ENCODE results near the gene HADHB.
"Not testable (repeated sequence)": the region's sequence is repeated elsewhere in the genome, so short reads cannot be mapped to it uniquely, and the experiment has no call there.

HADHB gene

DNA sequence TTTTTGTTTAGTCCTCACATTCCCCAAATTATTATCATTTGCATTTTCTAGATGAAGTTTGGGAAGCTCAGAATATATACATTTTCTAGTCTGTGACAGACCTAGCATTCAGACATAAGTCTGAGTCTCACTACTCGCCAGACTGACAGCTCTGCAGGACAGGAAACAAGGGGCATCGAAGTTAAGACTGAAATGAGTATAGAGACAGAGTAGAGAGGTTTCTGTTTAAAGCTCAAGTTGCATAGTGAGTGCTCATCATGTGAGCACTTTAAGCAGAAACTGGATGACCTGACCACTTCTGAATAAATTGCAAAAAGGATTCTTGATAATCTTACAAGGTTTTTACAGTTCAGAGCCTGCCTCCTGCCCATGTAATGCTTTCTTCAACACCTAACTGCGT, 1.1 kb downstream of the HADHB start:
- DNase-seq, result no peak

DNA sequence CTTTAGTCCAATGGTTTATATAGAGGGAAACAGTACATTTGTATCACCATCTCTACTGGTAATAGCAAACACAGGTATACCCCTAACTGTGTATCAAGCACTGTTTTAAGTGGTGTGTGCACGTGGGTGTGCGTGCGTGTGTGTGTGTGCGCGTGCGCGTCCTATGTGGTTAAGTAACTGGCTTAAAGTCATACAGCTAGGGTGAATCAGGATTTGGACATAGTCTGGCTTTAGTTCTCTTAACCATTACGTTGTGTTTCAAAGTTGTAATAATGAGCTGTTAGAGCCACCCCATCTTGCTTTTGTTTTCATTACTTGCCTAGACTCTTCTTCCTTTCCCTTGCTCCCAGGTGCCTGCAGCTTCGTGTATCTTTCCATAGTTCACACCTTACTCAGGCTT, 2.1 kb downstream of the HADHB start:
- DNase-seq, result peak; percentile 44

- DNase-seq, result no peak
Observed at GRCh38 chr2:26249625-26250024, 4.9 kb downstream of the HADHB start.

GRCh38 chr2:26251893-26252292, 7.2 kb downstream of the HADHB start:
- DNase-seq, result no peak

DNA sequence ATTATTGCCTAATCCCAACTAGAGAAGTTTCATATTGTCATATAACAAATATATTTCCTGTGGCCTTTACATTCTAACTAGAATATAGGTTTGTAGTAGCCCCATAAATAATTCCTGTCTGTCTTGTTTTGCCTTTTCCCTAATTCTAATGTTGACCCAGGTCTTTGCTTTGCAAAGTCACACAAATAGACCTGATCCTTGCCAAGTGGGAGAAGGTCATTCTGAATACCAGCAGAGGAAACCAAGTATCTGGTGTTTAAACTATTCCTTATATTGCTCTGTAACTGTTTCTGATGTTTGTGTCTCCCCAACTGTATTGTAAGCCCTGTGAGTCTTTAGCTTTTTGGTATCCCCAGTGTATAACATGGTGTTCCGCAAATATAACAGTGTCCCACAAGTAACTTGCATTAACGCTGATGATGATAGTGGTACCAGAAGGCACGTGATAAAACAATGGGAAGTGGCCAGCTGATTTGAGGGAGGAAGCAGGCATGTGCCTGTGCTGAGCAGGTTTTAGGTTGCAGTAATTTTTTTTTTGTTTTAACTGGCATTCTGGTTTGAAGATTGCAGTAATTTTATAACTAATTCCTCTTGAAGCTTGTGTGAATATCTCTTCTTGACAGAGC, 11.1 kb downstream of the HADHB start:
- no peak for DNase-seq

- not testable (repeated sequence) for DNase-seq
Observed at GRCh38 chr2:26258836-26259235, 14.1 kb downstream of the HADHB start.

DNA sequence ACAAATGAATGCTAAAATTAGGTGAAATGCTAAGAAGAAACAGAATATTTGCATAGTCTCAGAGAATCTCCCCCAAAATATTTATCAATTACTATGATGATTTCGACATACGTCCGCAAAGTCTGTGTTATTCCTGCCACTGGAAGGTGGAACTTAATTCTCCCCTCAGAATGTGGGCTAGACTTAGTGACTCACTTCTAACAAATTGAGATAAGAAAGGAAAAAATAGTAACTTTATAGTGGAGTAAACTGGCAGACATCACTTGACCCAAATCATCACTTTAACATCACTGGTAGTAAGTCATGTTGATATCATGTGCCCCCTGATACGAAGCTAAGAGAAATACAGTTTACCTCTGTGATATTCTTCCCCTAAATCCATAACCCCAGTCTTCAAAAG, 23.5 kb downstream of the HADHB start:
- no peak for DNase-seq

GRCh38 chr2:26268670-26269385, 24.1 kb downstream of the HADHB start:
- not testable (repeated sequence) for DNase-seq

DNA sequence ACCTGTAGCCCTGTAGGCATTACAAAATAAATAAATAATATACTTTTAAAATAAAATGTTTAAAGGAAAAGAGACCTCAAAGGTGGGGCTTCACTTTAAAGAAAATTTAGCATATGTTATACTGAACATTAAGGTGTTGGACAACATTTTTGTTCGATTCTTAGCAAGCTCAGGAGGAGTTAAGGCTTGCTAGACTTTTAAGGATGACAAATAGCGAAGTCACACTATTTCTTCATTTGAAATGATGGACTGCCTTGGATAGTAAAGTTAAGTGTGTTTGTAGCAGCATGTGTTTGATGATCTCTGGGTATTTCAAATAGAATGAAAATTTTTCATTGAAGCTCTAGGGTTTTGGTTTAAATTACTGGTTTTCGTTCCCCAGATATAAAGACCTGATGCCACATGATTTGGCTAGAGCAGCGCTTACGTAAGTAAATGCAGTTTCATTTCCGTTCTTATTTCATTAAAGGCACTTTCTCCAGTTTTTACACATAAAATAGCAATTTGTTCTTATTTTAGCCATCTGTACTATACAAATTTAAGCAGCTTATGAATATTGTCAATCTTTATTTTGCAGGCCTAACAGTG, 24.9 kb downstream of the HADHB start:
- no peak for DNase-seq

DNA sequence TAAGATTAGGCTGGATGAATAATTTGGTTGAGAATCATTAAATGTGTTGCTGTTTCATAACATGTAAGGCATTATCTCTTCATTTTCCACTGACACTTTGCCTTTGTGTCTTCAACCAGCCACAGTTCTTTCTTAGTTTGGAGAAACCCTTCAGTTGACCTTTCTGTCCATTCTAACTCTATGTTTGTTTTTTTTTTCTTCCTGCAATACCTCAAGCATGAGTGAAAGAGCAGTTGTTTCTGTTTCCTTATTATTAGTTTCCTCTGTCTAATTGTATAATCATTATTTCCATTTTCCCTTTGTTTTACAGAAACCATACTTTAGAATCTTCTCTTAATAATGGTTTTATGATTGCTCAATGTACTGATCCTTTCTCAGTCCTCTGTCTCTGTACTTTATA, 25.6 kb downstream of the HADHB start:
- no peak for DNase-seq

DNA sequence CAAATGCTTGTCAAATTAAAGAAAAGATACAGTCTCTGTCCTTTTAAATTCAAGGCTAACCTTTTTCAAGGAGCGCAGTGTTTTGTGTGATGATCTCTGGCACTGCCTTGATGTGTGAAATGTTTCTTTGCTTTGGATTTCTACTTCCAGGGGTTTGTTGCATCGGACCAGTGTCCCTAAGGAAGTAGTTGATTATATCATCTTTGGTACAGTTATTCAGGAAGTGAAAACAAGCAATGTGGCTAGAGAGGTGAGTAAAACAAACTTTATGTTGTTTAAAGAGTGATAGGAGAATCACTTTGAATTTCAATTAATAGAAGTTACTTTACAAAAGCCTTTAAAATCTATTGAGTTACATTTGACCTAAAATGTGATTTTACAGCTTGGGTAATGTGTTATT, 28.8 kb downstream of the HADHB start:
- no peak for DNase-seq

DNA sequence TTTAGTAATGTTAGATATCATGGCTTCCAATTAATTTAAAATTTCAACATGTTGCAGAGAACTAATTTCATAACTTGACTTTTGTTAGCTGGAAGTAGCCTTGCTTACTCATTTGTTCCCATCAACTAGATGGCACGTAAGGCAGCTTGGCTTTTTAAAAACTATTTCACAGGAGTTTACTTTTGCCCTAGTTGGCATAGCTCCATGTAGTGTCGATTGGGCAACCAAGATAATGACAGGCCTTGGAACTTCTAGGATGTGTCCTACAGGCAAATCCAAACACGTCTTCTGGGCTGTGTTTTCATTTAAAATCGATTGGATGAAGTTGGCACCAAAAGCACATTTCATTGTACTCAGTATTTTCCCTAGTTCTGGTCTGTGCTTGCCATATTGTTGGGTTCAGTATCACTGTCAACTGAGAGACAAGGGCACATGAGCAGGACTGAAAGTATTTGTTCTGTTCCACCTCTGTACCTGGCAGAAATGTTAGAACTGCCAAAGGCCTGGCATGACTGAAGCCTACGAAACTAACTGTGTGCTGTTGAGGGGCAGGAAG, 29.4 kb downstream of the HADHB start:
- no peak for DNase-seq

DNA sequence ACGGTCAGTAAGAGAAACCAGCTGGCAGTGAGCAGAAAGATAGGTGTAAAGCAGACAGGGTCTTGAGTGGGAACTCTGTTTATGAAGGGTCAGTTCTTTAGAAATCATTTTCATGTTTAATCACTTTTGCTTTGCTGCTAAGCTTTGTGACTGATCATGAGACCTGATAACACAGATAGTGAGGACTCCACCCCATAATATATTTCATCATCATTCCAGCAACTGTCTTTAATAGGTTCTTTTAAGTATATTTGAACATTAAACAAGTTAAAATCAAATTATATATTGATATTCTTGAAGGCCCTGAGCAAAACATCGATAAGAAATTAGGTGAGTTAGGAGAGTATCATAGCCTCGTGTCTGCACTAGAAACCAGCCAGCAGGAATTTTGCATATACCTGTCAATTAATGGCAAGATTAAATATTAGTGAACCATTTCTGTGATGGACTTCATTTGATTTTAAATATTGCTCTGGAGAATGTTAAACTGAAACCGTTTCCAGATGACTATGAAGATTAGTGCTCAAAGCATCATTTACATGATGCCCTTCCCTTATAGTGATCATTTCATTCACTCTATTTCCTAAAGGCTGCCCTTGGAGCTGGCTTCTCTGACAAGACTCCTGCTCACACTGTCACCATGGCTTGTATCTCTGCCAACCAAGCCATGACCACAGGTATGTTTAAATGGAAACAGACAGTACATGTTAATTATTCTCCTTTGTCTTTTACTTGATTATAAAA, 31.9 kb downstream of the HADHB start:
- no peak for DNase-seq

DNA sequence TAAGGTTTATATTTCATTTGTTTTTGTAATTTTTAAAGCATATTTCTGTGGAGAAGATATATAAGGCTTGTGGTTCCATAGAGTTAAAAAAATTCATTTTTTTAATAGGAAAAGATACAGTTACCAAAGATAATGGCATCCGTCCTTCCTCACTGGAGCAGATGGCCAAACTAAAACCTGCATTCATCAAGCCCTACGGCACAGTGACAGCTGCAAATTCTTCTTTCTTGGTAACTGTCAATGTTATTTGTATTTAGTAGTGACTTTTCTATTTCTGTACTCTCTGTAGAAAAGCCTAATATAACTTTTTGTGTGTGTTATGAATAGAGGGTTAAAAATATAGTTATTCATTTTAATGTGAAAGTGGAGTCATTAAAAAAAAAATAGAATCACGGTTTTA, 35.1 kb downstream of the HADHB start:
- DNase-seq, result no peak

GRCh38 chr2:26281226-26281625, 36.5 kb downstream of the HADHB start:
- no peak for DNase-seq

- no peak for DNase-seq
Observed at GRCh38 chr2:26283606-26284005, 38.9 kb downstream of the HADHB start.

DNA sequence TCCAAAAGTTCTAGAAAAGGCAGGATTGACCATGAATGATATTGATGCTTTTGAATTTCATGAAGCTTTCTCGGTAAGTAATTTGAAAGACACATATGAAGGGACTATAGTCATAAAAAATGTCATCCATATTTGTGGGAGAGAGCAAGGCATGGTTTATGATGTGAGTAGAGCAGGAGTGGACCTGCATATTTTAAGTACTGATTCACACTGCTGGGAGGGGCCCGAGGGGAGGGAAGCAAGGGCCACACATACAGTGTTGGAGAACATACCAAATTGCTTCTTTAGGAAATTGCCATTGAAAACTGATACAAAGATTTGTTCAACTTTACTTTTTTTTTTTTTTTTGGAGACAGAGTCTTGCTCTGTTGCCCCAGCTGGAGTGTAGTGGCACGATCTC, 39.4 kb downstream of the HADHB start:
- DNase-seq, result no peak

GRCh38 chr2:26285931-26286330, 41.2 kb downstream of the HADHB start:
- DNase-seq, result no peak

DNA sequence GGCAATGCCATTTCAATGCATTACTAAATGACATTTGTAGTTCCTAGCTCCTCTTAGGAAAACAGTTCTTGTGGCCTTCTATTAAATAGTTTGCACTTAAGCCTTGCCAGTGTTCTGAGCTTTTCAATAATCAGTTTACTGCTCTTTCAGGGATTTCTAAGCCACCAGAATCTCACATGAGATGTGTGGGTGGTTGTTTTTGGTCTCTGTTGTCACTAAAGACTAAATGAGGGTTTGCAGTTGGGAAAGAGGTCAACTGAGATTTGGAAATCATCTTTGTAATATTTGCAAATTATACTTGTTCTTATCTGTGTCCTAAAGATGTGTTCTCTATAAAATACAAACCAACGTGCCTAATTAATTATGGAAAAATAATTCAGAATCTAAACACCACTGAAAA, 45.3 kb downstream of the HADHB start:
- DNase-seq, result no peak

DNA sequence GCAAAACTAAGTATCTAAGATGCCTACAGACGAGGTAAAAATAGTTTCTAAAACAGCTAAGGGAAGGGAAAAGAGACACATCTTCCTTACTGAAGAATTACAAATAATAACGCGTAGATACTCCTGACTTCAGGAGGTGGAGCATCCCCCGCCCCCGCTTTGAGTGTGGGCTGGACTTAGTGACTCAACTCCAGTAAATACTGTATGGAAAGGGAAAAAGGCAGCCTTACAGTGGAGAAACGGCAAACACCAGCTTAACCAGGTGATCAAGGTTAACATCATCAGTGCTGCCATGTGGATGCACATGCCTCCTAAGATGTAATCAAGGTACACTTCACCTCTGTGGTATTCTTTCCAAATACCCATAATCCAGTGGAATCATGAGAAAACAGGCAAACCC, 47.9 kb downstream of the HADHB start:
- no peak for DNase-seq

DNA sequence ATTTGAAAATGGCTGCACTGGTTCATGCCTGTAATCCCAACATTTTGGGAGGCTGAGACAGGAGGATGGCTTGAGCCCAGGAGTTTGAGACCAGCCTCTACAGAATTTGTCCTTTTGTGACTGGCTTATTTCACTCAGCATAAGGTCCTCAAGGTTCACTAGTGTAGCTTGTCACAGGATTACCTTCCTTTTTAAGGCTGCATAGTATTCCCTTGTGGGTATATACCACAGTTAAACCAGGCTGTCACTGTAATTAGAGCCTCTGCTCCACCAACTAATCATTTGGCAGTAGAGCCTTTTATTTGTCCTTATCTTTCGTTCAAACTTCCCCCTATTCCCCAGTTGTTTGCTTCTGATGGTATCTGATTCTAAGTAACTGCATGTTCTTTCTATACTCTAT, 50.8 kb downstream of the HADHB start:
- DNase-seq, result no peak

DNA sequence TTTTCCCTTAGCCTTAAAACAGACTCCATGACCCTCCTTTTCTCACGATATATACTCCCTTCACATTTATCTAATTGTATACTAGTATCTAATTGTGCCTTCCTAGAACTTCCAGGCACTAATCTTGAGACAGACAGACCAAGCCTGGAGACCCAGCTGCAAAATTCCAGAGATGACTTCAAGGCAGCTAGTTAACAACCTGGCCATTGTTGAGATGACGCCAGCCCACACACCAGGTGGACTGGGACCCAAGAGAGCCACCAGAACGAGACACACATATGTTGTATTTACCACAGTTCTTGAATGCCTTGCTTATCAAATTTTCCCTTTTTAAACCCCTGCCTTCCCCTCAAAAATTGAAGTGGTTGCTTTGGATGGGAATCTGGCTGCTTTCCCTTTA, 52.3 kb downstream of the HADHB start:
- no peak for DNase-seq

GRCh38 chr2:26298286-26298637, 53.5 kb downstream of the HADHB start:
- no peak for DNase-seq

Measured in stimulated activated CD8-positive, alpha-beta memory T cell treated with anti-CD3 and anti-CD28 coated beads, Interleukin-4, amount 100 ng/mL, for 48 hours (primary cell).